Suprapubic skin (tissue), 4 donors: ENCODE measurements around the gene SASH1. TPM values are rescaled to one million over a fixed set of nuclear protein-coding genes. Genes with fewer than 3 reads are reported as not detected.

Experiments
- DNase-seq, 2 donors: peaks; one replicate each; pipeline ENCODE4 v3.0.0-alpha.2; 2019; ENCODE audit warnings: low spot score in 2 of 2
- H3K27ac ChIP-seq: fragments of 200-600 bp; sonication (generic); one replicate; pipeline ENCODE4 v1.5.1; 2019
- H3K27me3 ChIP-seq: fragments of 200-600 bp; sonication (generic); one replicate; pipeline ENCODE4 v1.5.1; 2019
- H3K36me3 ChIP-seq: fragments of 200-600 bp; sonication (generic); one replicate; pipeline ENCODE4 v1.5.1; 2019
- H3K4me1 ChIP-seq: fragments of 200-600 bp; sonication (generic); one replicate; pipeline ENCODE4 v1.5.1; 2019
- H3K4me3 ChIP-seq: fragments of 200-600 bp; sonication (generic); one replicate; pipeline ENCODE4 v1.5.1; 2019; ENCODE audit warnings: mild to moderate bottlenecking
- H3K9me3 ChIP-seq: fragments of 200-600 bp; sonication (generic); one replicate; pipeline ENCODE4 v1.5.1; 2019
- CTCF ChIP-seq, 2 donors: fragments of 200-600 bp in 1 of 2; fragments of 450-650 bp in 1 of 2; sonication (generic) in 1 of 2; IDR thresholded peaks; one replicate each; pipeline ENCODE4 v1.5.1; 2016 to 2019; ENCODE audit warnings: antibody characterized with exemption in 2 of 2, mild to moderate bottlenecking in 1 of 2, moderate library complexity in 1 of 2
- EP300 ChIP-seq: sonication (generic); formaldehyde crosslinking; IDR thresholded peaks from one replicate; pipeline ENCODE4 v1.6.1; 2017; ENCODE audit warnings: antibody characterized with exemption
- POLR2A ChIP-seq, 2 donors: fragments of 450-650 bp; IDR thresholded peaks; one replicate each; pipeline ENCODE4 v1.6.1; 2017; ENCODE audit warnings: antibody characterized with exemption in 2 of 2, mild to moderate bottlenecking in 2 of 2, moderate library complexity in 2 of 2
- POLR2AphosphoS5 ChIP-seq, 3 donors: sonication (generic); formaldehyde crosslinking; IDR thresholded peaks; one replicate each; pipeline ENCODE4 v1.6.1; 2017; ENCODE audit warnings: antibody characterized with exemption in 3 of 3
- WGBS: methylation state at CpG from one replicate; pipeline ENCODE4 v1.1.5; 2018; 5-methylcytosine and 5-hydroxymethylcytosine counted together
- total RNA-seq, 4 donors: library from RNA; depleted of rRNA; stranded (reverse); fragments of >200 nt; gene quantifications; one replicate each; pipeline ENCODE4 v1.1.0, GENCODE V29; 2016

The SASH1 gene
- total RNA-seq, 4 donors from 2014 or later, result 59.1 to 139 (median 77.1) TPM

GRCh38 chr6:148471624-148472159 is 129.1 kb downstream of the SASH1 start:
- TF ChIP-seq POLR2A (IDR thresholded peaks at IDR 0.05), result no peak
- no peaks in the 10 kb centered on the region for H3K27me3 ChIP-seq
- no peaks in the 10 kb centered on the region for H3K9me3 ChIP-seq
- peak in 1 of 2 donors; percentile 67 for DNase-seq
- H3K4me3 ChIP-seq, result no peak overlapping the region
- peaks cover 3% of the 10 kb centered on the region for H3K4me1 ChIP-seq
- peaks cover 43% of the 10 kb centered on the region for H3K36me3 ChIP-seq
- no peak overlapping the region for H3K27ac ChIP-seq
- 58% methylated on average over 9 of the region's 9 CpGs for WGBS

GRCh38 chr6:148472171-148473105 is 129.8 kb downstream of the SASH1 start:
- TF ChIP-seq POLR2A (IDR thresholded peaks at IDR 0.05) (no peak), CTCF (IDR thresholded peaks at IDR 0.05) (no peak)
- DNase-seq, result no peak
- Histone ChIP-seq H3K27ac (no peak overlapping the region), H3K27me3 (no peaks in the 10 kb centered on the region), H3K9me3 (no peaks in the 10 kb centered on the region), H3K4me1 (peaks cover 3% of the 10 kb centered on the region), H3K4me3 (no peak overlapping the region), H3K36me3 (peaks cover 45% of the 10 kb centered on the region)
- WGBS, result 61% methylated on average over 12 of the region's 12 CpGs

- no peak for TF ChIP-seq EP300
- TF ChIP-seq POLR2A (IDR thresholded peaks at IDR 0.05), result no peak
- TF ChIP-seq POLR2AphosphoS5 (IDR thresholded peaks at IDR 0.05), result no peak
- Histone ChIP-seq H3K27ac (no peak overlapping the region), H3K27me3 (no peaks in the 10 kb centered on the region), H3K36me3 (peaks cover 35% of the 10 kb centered on the region), H3K4me3 (no peak overlapping the region), H3K4me1 (no peaks in the 10 kb centered on the region), H3K9me3 (no peaks in the 10 kb centered on the region)
- WGBS, result 96% methylated on average over 5 of the region's 5 CpGs
- no peak for DNase-seq
Observed at GRCh38 chr6:148479497-148479896, 136.9 kb downstream of the SASH1 start.

GRCh38 chr6:148487461-148487860 is 144.8 kb downstream of the SASH1 start:
- Histone ChIP-seq H3K9me3 (no peaks in the 10 kb centered on the region), H3K27me3 (no peaks in the 10 kb centered on the region), H3K27ac (no peak overlapping the region), H3K36me3 (peaks cover 23% of the 10 kb centered on the region), H3K4me3 (no peak overlapping the region), H3K4me1 (peaks cover 4% of the 10 kb centered on the region)
- WGBS, result 90% methylated on average over 10 of the region's 10 CpGs
- no peak for TF ChIP-seq CTCF (IDR thresholded peaks at IDR 0.05)
- no peak for TF ChIP-seq POLR2A (IDR thresholded peaks at IDR 0.05)
- TF ChIP-seq EP300, result no peak
- TF ChIP-seq POLR2AphosphoS5 (IDR thresholded peaks at IDR 0.05), result no peak
- no peak for DNase-seq

- Histone ChIP-seq H3K27me3 (no peaks in the 10 kb centered on the region), H3K4me1 (peaks cover 28% of the 10 kb centered on the region), H3K27ac (peak overlapping the region; percentile 85), H3K36me3 (peaks cover 15% of the 10 kb centered on the region), H3K4me3 (no peak overlapping the region), H3K9me3 (no peaks in the 10 kb centered on the region)
- no peak for DNase-seq
- TF ChIP-seq CTCF (IDR thresholded peaks at IDR 0.05), result no peak
- TF ChIP-seq POLR2AphosphoS5 (IDR thresholded peaks at IDR 0.05), result no peak
- no peak for TF ChIP-seq EP300
- no peak for TF ChIP-seq POLR2A (IDR thresholded peaks at IDR 0.05)
- WGBS, result 71% methylated on average over 6 of the region's 6 CpGs
Observed at GRCh38 chr6:148491638-148492251, 149.1 kb downstream of the SASH1 start.
